ENCODE measurements around the gene NR2C2AP.

DNA sequence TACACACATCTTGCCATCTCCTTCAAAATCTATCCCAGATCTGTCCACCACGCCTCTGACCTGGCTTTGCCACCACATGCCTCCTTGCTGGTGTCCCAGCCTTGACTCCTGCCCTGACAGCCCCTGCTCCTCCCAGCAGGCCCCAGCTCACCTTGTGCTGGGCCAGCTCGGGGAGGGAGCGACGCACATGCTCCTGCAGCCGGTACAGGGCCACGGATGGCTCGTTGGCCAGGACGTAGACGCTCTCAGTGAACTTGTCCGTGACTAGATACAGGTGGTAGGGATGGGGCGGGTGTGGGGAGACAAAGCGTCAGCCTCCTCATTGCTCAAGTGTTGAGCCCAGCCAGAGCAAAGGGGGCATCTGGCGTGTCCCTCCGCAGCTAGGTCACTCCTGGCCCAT is 16.5 kb downstream of the NR2C2AP start:
- TF ChIP-seq, protein P1, sequence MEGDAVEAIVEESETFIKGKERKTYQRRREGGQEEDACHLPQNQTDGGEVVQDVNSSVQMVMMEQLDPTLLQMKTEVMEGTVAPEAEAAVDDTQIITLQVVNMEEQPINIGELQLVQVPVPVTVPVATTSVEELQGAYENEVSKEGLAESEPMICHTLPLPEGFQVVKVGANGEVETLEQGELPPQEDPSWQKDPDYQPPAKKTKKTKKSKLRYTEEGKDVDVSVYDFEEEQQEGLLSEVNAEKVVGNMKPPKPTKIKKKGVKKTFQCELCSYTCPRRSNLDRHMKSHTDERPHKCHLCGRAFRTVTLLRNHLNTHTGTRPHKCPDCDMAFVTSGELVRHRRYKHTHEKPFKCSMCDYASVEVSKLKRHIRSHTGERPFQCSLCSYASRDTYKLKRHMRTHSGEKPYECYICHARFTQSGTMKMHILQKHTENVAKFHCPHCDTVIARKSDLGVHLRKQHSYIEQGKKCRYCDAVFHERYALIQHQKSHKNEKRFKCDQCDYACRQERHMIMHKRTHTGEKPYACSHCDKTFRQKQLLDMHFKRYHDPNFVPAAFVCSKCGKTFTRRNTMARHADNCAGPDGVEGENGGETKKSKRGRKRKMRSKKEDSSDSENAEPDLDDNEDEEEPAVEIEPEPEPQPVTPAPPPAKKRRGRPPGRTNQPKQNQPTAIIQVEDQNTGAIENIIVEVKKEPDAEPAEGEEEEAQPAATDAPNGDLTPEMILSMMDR (conservative IDR thresholded peaks at IDR 0.05): no peak
- no peak for TF ChIP-seq EZH2 (IDR thresholded peaks at IDR 0.05; ENCODE audit: low read depth)

Measured in PC-9 (cell line).